GM12878 (cell line): Measurements from ENCODE around the gene BCL2. TPM values are rescaled to one million over a fixed set of nuclear protein-coding genes. Genes with fewer than 3 reads are reported as not detected.

ENCODE experiments used
- BMI1 ChIP-seq: fragments of 450-650 bp; IDR thresholded peaks from 2 replicates; pipeline ENCODE4 v1.6.1; 2016; ENCODE audit warnings: mild to moderate bottlenecking, moderate library complexity, borderline replicate concordance
- BRCA1 ChIP-seq: IDR thresholded peaks from 2 replicates; pipeline ENCODE4 v1.6.1; 2011; ENCODE audit warnings: low read depth, low read length, improper control_type of control experiment
- CHD1 ChIP-seq: IDR thresholded peaks from 2 replicates; pipeline ENCODE4 v1.6.1; 2012; ENCODE audit warnings: low read depth, low read length, improper control_type of control experiment
- CREM ChIP-seq: IDR thresholded peaks from 2 replicates; pipeline ENCODE4 v1.6.1; 2014; ENCODE audit warnings: antibody characterized with exemption, low read depth
- DPF2 ChIP-seq: fragments of 450-650 bp; IDR thresholded peaks from 2 replicates; pipeline ENCODE4 v1.6.1; 2017; ENCODE audit warnings: mild to moderate bottlenecking
- EZH2 ChIP-seq: IDR thresholded peaks from 2 replicates; pipeline ENCODE4 v1.6.1; 2012; ENCODE audit warnings: low read depth, mild to moderate bottlenecking, control low read depth, inconsistent platforms, low read length, borderline replicate concordance; ENCODE audit not compliant: control insufficient read depth
- FOS ChIP-seq: IDR thresholded peaks from 3 replicates; pipeline ENCODE4 v1.6.1; 2011; ENCODE audit warnings: borderline replicate concordance; ENCODE audit not compliant: insufficient read length; ENCODE audit errors: extremely low read depth
- HDAC2 ChIP-seq: fragments of 200-600 bp; sonication (generic); IDR thresholded peaks from 2 replicates; pipeline ENCODE4 v1.6.1; 2017
- JUNB ChIP-seq: IDR thresholded peaks from 2 replicates; pipeline ENCODE4 v1.6.1; 2016; ENCODE audit warnings: antibody characterized with exemption, mild to moderate bottlenecking
- LARP7 ChIP-seq: fragments of 450-650 bp; IDR thresholded peaks from 2 replicates; pipeline ENCODE4 v1.6.1; 2017; ENCODE audit warnings: mild to moderate bottlenecking
- NFIC ChIP-seq: IDR thresholded peaks from 2 replicates; pipeline ENCODE4 v1.6.1; 2012; ENCODE audit warnings: low read depth, mild to moderate bottlenecking, inconsistent platforms, low read length, moderate library complexity
- NR2C2 ChIP-seq: IDR thresholded peaks from 2 replicates; pipeline ENCODE4 v1.6.1; 2011; ENCODE audit warnings: borderline replicate concordance, low read depth; ENCODE audit not compliant: control insufficient read depth, insufficient read length
- POLR2A ChIP-seq: IDR thresholded peaks from 2 replicates; pipeline ENCODE4 v1.6.1; 2011; ENCODE audit warnings: low read depth, mild to moderate bottlenecking, low read length
- SIX5 ChIP-seq: IDR thresholded peaks from 2 replicates; pipeline ENCODE4 v1.6.1; 2011; ENCODE audit warnings: mild to moderate bottlenecking, low read depth, low read length, moderate library complexity; ENCODE audit not compliant: severe bottlenecking
- SMARCA5 ChIP-seq: fragments of 450-650 bp; IDR thresholded peaks from 2 replicates; pipeline ENCODE4 v1.6.1; 2017; ENCODE audit warnings: mild to moderate bottlenecking
- SMC3 ChIP-seq: IDR thresholded peaks from 2 replicates; pipeline ENCODE4 v1.6.1; 2011; ENCODE audit warnings: low read length, improper control_type of control experiment, borderline replicate concordance
- STAT1 ChIP-seq: fragments of 450-650 bp; conservative IDR thresholded peaks from 2 replicates; pipeline ENCODE4 v1.6.1; 2014; ENCODE audit warnings: antibody characterized with exemption, mild to moderate bottlenecking
- STAT3 ChIP-seq: IDR thresholded peaks from 2 replicates; pipeline ENCODE4 v1.6.1; 2011; ENCODE audit warnings: low read depth, low read length, improper control_type of control experiment
- SUPT20H ChIP-seq: IDR thresholded peaks from 2 replicates; pipeline ENCODE4 v1.6.1; 2011; ENCODE audit warnings: low read depth, mild to moderate bottlenecking, low read length, moderate library complexity, borderline replicate concordance; ENCODE audit not compliant: control insufficient read depth
- TCF7 ChIP-seq: IDR thresholded peaks from 2 replicates; pipeline ENCODE4 v1.6.1; 2014; ENCODE audit warnings: antibody characterized with exemption, borderline replicate concordance
- polyA plus RNA-seq, 11 experiments: library from polyadenylated mRNA; depleted of rRNA in 4 of 11; unstranded in 6 of 11; stranded (reverse) in 5 of 11; fragments of >200 nt; fragmentation: Nextera tagmentation in 4 of 11; fragmentation: Illumina TruSeq in 1 of 11; extraction: Ambion mirVana in 4 of 11; extraction: Trizol in 1 of 11; gene quantifications; 1 replicate in 1 of 11; 2 replicates in 10 of 11; pipeline versions ENCODE4 v1.2.1 to v1.2.3, GENCODE V29; 2011 to 2016; ENCODE audit warnings: inconsistent platforms in 2 of 11, missing spikeins in 2 of 11, low read depth in 1 of 11
- total RNA-seq, 4 experiments: library from RNA; depleted of rRNA in 3 of 4; stranded (reverse); fragments of >200 nt in 3 of 4; fragmentation: Illumina TruSeq in 1 of 4; extraction: Trizol in 1 of 4; gene quantifications; 2 replicates each; pipeline versions ENCODE4 v1.2.1 to v1.2.3, GENCODE V29; 2013 to 2021
- TF ChIP-seq, protein P1 (sequence below): fragments of 450-650 bp; IDR thresholded peaks from 2 replicates; pipeline ENCODE4 v1.6.1; 2017; ENCODE audit warnings: mild to moderate bottlenecking, moderate library complexity
- TF ChIP-seq, protein P2 (sequence below): fragments of 450-650 bp; IDR thresholded peaks from 2 replicates; pipeline ENCODE4 v1.6.1; 2017; ENCODE audit warnings: borderline replicate concordance
- TF ChIP-seq, protein P3 (sequence below): fragments of 450-650 bp; IDR thresholded peaks from 2 replicates; pipeline ENCODE4 v1.6.1; 2014; ENCODE audit warnings: mild to moderate bottlenecking

Gene BCL2
- total and polyA plus RNA-seq, 10 of the 15 experiments (the other 5 are each of a cell fraction or from before 2014, with no cell fraction given): 4.1 to 47.8 (median 19.3) TPM

DNA sequence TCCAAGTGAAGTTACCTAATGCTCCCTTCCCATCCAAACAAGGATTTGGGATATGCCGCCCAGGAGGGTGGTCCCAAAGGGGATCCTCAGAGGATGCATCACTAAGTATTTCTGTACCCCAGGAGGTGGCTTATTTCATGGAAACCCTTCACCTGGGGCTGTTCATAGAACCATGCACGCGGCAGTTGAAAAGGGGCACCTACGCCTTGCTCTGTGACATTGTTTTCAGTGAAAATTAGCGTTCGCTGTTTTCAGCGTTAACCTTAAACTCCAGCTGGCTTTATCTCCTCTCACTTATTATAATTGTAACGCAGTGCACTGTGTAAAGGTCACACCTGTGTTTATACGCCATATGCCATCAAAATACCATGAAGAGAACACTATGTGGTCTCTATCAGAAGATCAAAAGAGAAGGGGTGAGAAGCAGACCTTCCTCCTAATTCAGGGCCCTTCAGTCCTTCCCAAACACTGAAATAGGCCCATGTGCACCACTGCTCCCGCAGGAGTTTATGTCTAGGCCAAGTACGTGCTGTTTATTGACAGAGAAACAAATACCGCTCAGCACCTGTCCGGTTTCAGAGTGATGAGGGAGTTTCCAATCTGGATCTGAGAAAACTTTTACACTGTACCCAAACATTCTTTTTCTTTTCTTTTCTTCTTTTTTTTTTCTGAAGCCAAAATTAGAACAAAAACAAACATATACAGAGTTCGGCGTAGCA, 162.1 kb downstream of the BCL2 start (continued):
- TF ChIP-seq, protein P1, sequence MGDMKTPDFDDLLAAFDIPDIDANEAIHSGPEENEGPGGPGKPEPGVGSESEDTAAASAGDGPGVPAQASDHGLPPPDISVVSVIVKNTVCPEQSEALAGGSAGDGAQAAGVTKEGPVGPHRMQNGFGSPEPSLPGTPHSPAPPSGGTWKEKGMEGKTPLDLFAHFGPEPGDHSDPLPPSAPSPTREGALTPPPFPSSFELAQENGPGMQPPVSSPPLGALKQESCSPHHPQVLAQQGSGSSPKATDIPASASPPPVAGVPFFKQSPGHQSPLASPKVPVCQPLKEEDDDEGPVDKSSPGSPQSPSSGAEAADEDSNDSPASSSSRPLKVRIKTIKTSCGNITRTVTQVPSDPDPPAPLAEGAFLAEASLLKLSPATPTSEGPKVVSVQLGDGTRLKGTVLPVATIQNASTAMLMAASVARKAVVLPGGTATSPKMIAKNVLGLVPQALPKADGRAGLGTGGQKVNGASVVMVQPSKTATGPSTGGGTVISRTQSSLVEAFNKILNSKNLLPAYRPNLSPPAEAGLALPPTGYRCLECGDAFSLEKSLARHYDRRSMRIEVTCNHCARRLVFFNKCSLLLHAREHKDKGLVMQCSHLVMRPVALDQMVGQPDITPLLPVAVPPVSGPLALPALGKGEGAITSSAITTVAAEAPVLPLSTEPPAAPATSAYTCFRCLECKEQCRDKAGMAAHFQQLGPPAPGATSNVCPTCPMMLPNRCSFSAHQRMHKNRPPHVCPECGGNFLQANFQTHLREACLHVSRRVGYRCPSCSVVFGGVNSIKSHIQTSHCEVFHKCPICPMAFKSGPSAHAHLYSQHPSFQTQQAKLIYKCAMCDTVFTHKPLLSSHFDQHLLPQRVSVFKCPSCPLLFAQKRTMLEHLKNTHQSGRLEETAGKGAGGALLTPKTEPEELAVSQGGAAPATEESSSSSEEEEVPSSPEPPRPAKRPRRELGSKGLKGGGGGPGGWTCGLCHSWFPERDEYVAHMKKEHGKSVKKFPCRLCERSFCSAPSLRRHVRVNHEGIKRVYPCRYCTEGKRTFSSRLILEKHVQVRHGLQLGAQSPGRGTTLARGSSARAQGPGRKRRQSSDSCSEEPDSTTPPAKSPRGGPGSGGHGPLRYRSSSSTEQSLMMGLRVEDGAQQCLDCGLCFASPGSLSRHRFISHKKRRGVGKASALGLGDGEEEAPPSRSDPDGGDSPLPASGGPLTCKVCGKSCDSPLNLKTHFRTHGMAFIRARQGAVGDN: no peak
- TF ChIP-seq SMARCA5 (no peak), BMI1 (no peak), LARP7 (no peak), CREM (peak; percentile 84), HDAC2 (no peak), NR2C2 (no peak), STAT3 (no peak), FOS (no peak), DPF2 (no peak), BRCA1 (no peak), POLR2A (peak; percentile 70), NFIC (no peak), SIX5 (no peak), SUPT20H (no peak), JUNB (peak; percentile 51), SMC3 (peak; percentile 18; the same call in 1 of the 2 replicates), EZH2 (no peak), TCF7 (no peak; the same call in 1 of the 2 replicates), CHD1 (no peak), STAT1 (no peak)
- TF ChIP-seq, protein P2, sequence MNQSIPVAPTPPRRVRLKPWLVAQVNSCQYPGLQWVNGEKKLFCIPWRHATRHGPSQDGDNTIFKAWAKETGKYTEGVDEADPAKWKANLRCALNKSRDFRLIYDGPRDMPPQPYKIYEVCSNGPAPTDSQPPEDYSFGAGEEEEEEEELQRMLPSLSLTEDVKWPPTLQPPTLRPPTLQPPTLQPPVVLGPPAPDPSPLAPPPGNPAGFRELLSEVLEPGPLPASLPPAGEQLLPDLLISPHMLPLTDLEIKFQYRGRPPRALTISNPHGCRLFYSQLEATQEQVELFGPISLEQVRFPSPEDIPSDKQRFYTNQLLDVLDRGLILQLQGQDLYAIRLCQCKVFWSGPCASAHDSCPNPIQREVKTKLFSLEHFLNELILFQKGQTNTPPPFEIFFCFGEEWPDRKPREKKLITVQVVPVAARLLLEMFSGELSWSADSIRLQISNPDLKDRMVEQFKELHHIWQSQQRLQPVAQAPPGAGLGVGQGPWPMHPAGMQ: no peak
- TF ChIP-seq, protein P3, sequence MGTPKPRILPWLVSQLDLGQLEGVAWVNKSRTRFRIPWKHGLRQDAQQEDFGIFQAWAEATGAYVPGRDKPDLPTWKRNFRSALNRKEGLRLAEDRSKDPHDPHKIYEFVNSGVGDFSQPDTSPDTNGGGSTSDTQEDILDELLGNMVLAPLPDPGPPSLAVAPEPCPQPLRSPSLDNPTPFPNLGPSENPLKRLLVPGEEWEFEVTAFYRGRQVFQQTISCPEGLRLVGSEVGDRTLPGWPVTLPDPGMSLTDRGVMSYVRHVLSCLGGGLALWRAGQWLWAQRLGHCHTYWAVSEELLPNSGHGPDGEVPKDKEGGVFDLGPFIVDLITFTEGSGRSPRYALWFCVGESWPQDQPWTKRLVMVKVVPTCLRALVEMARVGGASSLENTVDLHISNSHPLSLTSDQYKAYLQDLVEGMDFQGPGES: no peak
